MM.1S (cell line): ENCODE measurements around the gene HDAC6.

Source experiments
- DNase-seq: peaks from one replicate; pipeline ENCODE4 v3.0.0-alpha.2; 2015
- H2AFZ ChIP-seq: fragments of 300-600 bp; sonication (generic); 2 replicates; pipeline ENCODE4 v1.6.0; 2016; ENCODE audit warnings: antibody characterized with exemption, low read length
- H3F3A ChIP-seq: fragments of 300-600 bp; sonication (generic); 2 replicates; pipeline ENCODE4 v1.6.1; 2016; ENCODE audit warnings: mild to moderate bottlenecking, antibody characterized with exemption, low read length, moderate library complexity, mixed read lengths; ENCODE audit not compliant: insufficient read depth
- H3K27ac ChIP-seq: fragments of 300-600 bp; sonication (generic); 2 replicates; pipeline ENCODE4 v1.5.1; 2016; ENCODE audit warnings: mild to moderate bottlenecking, low read length
- H3K27me3 ChIP-seq: fragments of 300-600 bp; sonication (generic); replicated peaks from 2 replicates; pipeline ENCODE4 v1.6.0; 2016; ENCODE audit warnings: low read length; ENCODE audit not compliant: insufficient read depth
- H3K36me3 ChIP-seq: fragments of 300-600 bp; sonication (generic); replicated peaks from 2 replicates; pipeline ENCODE4 v1.6.1; 2016; ENCODE audit warnings: mild to moderate bottlenecking, low read length, mixed read lengths; ENCODE audit not compliant: insufficient read depth
- H3K4me1 ChIP-seq: fragments of 300-600 bp; sonication (generic); 2 replicates; pipeline ENCODE4 v1.6.1; 2016; ENCODE audit warnings: low read length, mixed read lengths
- H3K4me2 ChIP-seq: fragments of 300-600 bp; sonication (generic); 2 replicates; pipeline ENCODE4 v1.6.0; 2016; ENCODE audit warnings: low read depth, low read length
- H3K4me3 ChIP-seq: fragments of 300-600 bp; sonication (generic); 2 replicates; pipeline ENCODE4 v1.5.1; 2016; ENCODE audit warnings: low read length, mixed read lengths
- H3K79me2 ChIP-seq: fragments of 300-600 bp; sonication (generic); 2 replicates; pipeline ENCODE4 v1.6.1; 2016; ENCODE audit warnings: mixed run types, low read length, mixed read lengths
- H3K9ac ChIP-seq: fragments of 300-600 bp; sonication (generic); 2 replicates; pipeline ENCODE4 v1.6.1; 2016; ENCODE audit warnings: low read length, mixed read lengths
- H3K9me2 ChIP-seq: fragments of 300-600 bp; sonication (generic); replicated peaks from 2 replicates; pipeline ENCODE4 v1.6.1; 2016; ENCODE audit warnings: mild to moderate bottlenecking, low read length, mixed read lengths; ENCODE audit not compliant: insufficient read depth
- H3K9me3 ChIP-seq: fragments of 300-600 bp; sonication (generic); replicated peaks from 2 replicates; pipeline ENCODE4 v1.6.1; 2016; ENCODE audit warnings: mild to moderate bottlenecking, low read length, mixed read lengths; ENCODE audit not compliant: insufficient read depth
- H4K20me1 ChIP-seq: fragments of 300-600 bp; sonication (generic); 2 replicates; pipeline ENCODE4 v1.6.1; 2016; ENCODE audit warnings: mild to moderate bottlenecking, low read length, moderate library complexity, mixed read lengths; ENCODE audit not compliant: insufficient read depth
- EZH2 ChIP-seq: fragments of 300-600 bp; sonication (generic); optimal IDR thresholded peaks from 2 replicates; pipeline ENCODE3; 2017; ENCODE audit warnings: low read depth, mild to moderate bottlenecking, antibody characterized with exemption, low read length, mixed read lengths
- EZH2phosphoT487 ChIP-seq: fragments of 300-600 bp; sonication (generic); IDR thresholded peaks from 2 replicates; pipeline ENCODE4 v1.6.1; 2018; ENCODE audit warnings: antibody characterized with exemption, low read length
- TF ChIP-seq, protein P1 (sequence below): fragments of 300-600 bp; sonication (generic); IDR thresholded peaks from 2 replicates; pipeline ENCODE4 v1.5.1; 2016; ENCODE audit warnings: antibody characterized with exemption, low read length, mixed read lengths

The HDAC6 gene

DNA sequence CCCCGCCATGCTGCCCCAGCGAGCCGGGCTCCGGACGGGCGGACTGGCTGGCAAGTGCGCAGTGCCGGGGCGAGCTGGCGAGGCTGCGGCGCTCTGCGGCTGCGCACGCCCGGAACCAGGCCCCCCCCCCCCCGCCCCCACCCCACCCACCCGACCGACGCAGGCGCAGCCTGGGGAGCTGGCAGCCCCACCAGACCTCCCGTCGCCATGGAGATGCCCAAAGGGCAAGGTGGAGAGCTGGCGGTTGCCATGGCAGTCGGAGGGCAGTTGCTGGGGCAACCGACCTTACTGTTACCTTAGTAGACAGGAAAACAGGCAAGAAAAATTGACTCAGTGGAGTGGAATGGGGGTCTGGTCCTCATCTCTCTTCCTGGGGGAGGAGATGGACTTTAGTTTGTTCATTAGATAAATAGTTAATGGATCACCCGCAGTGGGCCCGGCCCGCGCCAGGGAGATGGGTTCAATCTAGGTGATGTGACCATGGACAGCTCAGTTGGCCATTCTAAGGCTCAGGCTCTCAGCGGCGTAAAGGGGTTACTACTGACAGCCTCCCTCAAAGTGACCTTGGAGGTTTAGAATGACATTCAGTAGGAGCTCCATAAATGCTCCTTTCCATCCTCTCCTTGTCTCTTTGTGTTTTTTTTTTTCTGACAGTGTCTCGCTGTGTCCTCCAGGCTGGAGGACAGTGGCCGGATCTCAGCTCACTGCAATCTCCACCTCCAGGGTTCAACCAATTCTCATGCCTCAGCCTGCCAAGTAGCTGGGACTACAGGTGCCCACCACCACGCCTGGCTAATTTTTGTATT lies 33.9 kb downstream of the HDAC6 start, which contains the start of gene PCSK1N:
Gene PCSK1N (minus strand): TSS at position 87 of the 806 bp plus-strand sequence. CDS start 78 bp downstream, at position 9.
- no peak for TF ChIP-seq EZH2
- TF ChIP-seq, protein P1, sequence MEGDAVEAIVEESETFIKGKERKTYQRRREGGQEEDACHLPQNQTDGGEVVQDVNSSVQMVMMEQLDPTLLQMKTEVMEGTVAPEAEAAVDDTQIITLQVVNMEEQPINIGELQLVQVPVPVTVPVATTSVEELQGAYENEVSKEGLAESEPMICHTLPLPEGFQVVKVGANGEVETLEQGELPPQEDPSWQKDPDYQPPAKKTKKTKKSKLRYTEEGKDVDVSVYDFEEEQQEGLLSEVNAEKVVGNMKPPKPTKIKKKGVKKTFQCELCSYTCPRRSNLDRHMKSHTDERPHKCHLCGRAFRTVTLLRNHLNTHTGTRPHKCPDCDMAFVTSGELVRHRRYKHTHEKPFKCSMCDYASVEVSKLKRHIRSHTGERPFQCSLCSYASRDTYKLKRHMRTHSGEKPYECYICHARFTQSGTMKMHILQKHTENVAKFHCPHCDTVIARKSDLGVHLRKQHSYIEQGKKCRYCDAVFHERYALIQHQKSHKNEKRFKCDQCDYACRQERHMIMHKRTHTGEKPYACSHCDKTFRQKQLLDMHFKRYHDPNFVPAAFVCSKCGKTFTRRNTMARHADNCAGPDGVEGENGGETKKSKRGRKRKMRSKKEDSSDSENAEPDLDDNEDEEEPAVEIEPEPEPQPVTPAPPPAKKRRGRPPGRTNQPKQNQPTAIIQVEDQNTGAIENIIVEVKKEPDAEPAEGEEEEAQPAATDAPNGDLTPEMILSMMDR: no peak
- TF ChIP-seq EZH2phosphoT487: no peak
- Histone ChIP-seq H3F3A (no peaks in the 10 kb centered on the region), H3K79me2 (no peaks in the 10 kb centered on the region), H3K9me3 (no peaks in the 10 kb centered on the region), H3K27ac (no peak within 1 kb of the TSS), H3K9me2 (no peaks in the 10 kb centered on the region), H3K4me3 (peak within 1 kb of the TSS; percentile 48; the same call in 1 of the 2 replicates), H3K27me3 (no peaks in the 10 kb centered on the region), H3K4me1 (no peaks in the 10 kb centered on the region), H3K9ac (no peak within 1 kb of the TSS), H3K36me3 (no peaks in the 10 kb centered on the region), H3K4me2 (peak within 1 kb of the TSS; percentile 77), H4K20me1 (no peaks in the 10 kb centered on the region), H2AFZ (peak within 1 kb of the TSS; percentile 56; the same call in 1 of the 2 replicates)
- DNase-seq: no peak

DNA sequence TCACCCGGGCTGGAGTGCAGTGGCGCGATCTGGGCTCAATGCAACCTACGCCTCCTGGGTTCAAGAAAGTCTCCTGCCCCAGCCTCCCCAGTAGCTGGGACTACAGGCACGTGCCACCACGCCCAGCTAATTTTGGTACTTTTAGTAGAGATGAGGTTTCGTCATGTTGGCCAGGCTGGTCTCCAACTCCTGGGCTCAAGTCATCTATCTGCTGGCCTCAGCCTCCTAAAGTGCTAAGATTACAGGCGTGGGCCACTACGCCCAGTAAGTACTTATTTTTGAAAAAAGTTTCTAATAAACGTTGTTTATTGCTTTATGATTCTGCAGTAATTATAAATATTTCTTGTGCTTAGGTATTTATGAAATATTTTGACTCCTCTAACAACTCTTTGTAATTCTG lies 37.8 kb downstream of the HDAC6 start:
- Histone ChIP-seq H2AFZ (no peak overlapping the region), H3K9me2 (no peaks in the 10 kb centered on the region), H3K27me3 (no peaks in the 10 kb centered on the region), H3K9ac (no peak overlapping the region), H3K9me3 (no peaks in the 10 kb centered on the region), H3K27ac (no peak overlapping the region), H3K4me2 (no peak overlapping the region), H3K79me2 (no peaks in the 10 kb centered on the region), H4K20me1 (no peaks in the 10 kb centered on the region), H3F3A (no peaks in the 10 kb centered on the region), H3K4me3 (no peak overlapping the region), H3K4me1 (no peaks in the 10 kb centered on the region), H3K36me3 (no peaks in the 10 kb centered on the region)
- DNase-seq: no peak
- TF ChIP-seq EZH2phosphoT487 (no peak), EZH2 (no peak)
- TF ChIP-seq, protein P1: no peak

DNA sequence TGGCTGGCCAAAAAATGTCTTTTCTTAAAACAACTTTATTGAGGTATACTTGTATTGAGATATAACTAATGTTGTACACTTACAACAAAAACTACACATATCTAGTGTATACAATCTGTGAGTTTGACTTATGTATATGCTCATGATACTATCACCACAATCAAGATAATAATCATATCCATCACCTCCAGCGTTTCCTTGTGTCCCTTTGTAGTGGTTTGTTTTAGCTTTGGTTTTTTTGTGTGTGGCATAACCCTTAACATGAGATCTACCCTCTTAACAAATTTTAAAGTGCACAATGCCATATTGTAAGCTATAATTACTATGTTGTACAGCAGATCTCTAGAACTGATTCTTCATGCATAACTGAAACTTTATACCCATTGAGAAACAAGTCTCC lies 47.0 kb downstream of the HDAC6 start:
- no peaks in the 10 kb centered on the region for H3K27me3 ChIP-seq
- H3K4me3 ChIP-seq: no peak overlapping the region
- H3K27ac ChIP-seq: no peak overlapping the region
- H3K9me2 ChIP-seq: no peaks in the 10 kb centered on the region
- no peak overlapping the region for H2AFZ ChIP-seq
- H3K79me2 ChIP-seq: no peaks in the 10 kb centered on the region
- no peaks in the 10 kb centered on the region for H3F3A ChIP-seq
- no peak for DNase-seq
- H3K4me2 ChIP-seq: no peak overlapping the region
- no peaks in the 10 kb centered on the region for H3K4me1 ChIP-seq
- H3K9ac ChIP-seq: no peak overlapping the region
- H3K9me3 ChIP-seq: no peaks in the 10 kb centered on the region
- TF ChIP-seq EZH2phosphoT487: no peak
- TF ChIP-seq, protein P1: no peak
- no peak for TF ChIP-seq EZH2
- no peaks in the 10 kb centered on the region for H3K36me3 ChIP-seq
- H4K20me1 ChIP-seq: no peaks in the 10 kb centered on the region
